ENCODE data around the gene RNF220.

DNA sequence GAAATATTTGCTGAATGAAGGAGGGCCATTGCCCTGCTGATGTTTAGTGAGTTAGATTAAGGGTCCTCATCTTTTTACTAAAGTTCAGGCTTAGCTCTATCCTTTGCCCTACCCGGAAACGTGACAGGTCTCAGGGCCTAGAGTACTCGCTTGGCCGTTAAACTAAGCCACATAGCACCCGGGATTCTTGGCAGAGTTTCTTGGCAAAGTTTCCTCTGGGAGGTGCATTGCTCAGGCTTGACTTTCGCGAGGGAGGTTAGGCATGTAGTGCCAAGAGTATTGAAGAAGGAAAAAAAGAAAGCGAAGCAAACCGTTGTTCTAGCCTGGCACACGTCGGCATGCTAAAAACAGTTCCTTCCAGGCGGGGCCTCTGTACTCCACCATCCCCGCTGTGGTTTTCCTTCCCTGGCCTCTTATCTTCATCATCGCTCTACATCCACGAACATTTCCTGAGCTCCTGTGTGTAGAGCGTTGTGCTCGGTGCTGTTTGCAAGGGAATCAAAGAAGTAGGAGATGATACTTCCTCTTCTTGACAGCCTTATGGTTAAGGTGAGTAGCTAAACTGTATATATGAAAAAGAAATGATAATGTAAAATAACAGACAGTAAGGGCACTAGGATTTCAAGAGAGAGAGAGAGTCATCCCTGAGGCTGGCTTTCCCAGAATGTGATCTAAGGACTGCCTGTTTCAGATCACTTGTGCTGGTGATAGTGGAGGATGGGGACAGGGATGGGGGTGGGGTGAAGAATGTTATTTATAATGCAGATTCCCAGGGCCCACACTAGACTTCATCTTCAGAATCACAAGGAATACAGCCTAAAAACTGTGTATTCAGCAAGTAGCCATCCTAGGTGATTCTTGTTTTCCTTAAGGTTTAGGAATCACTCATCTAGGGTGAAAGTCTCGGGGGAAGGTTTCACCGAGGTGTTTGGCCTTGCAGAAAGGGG is 18.8 kb downstream of the RNF220 start:
- TF ChIP-seq RARB (CRISPR knock-in tag; IDR thresholded peaks at IDR 0.05) (no peak), ARNTL (CRISPR knock-in tag; IDR thresholded peaks at IDR 0.05; ENCODE audit: borderline replicate concordance, low read depth) (no peak), SNAI2 (CRISPR knock-in tag; IDR thresholded peaks at IDR 0.05) (no peak), GLIS3 (CRISPR knock-in tag; IDR thresholded peaks at IDR 0.05) (no peak), ESRRG (CRISPR knock-in tag; IDR thresholded peaks at IDR 0.05) (no peak), ZFP3 (CRISPR knock-in tag; IDR thresholded peaks at IDR 0.05) (no peak)
- TF ChIP-seq, protein P1, sequence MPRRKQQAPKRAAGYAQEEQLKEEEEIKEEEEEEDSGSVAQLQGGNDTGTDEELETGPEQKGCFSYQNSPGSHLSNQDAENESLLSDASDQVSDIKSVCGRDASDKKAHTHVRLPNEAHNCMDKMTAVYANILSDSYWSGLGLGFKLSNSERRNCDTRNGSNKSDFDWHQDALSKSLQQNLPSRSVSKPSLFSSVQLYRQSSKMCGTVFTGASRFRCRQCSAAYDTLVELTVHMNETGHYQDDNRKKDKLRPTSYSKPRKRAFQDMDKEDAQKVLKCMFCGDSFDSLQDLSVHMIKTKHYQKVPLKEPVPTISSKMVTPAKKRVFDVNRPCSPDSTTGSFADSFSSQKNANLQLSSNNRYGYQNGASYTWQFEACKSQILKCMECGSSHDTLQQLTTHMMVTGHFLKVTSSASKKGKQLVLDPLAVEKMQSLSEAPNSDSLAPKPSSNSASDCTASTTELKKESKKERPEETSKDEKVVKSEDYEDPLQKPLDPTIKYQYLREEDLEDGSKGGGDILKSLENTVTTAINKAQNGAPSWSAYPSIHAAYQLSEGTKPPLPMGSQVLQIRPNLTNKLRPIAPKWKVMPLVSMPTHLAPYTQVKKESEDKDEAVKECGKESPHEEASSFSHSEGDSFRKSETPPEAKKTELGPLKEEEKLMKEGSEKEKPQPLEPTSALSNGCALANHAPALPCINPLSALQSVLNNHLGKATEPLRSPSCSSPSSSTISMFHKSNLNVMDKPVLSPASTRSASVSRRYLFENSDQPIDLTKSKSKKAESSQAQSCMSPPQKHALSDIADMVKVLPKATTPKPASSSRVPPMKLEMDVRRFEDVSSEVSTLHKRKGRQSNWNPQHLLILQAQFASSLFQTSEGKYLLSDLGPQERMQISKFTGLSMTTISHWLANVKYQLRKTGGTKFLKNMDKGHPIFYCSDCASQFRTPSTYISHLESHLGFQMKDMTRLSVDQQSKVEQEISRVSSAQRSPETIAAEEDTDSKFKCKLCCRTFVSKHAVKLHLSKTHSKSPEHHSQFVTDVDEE (CRISPR knock-in tag; IDR thresholded peaks at IDR 0.05): no peak
- TF ChIP-seq, protein P2, sequence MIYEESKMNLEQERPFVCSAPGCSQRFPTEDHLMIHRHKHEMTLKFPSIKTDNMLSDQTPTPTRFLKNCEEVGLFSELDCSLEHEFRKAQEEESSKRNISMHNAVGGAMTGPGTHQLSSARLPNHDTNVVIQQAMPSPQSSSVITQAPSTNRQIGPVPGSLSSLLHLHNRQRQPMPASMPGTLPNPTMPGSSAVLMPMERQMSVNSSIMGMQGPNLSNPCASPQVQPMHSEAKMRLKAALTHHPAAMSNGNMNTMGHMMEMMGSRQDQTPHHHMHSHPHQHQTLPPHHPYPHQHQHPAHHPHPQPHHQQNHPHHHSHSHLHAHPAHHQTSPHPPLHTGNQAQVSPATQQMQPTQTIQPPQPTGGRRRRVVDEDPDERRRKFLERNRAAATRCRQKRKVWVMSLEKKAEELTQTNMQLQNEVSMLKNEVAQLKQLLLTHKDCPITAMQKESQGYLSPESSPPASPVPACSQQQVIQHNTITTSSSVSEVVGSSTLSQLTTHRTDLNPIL (CRISPR knock-in tag; IDR thresholded peaks at IDR 0.05; ENCODE audit: low read depth): no peak
- TF ChIP-seq, protein P3, sequence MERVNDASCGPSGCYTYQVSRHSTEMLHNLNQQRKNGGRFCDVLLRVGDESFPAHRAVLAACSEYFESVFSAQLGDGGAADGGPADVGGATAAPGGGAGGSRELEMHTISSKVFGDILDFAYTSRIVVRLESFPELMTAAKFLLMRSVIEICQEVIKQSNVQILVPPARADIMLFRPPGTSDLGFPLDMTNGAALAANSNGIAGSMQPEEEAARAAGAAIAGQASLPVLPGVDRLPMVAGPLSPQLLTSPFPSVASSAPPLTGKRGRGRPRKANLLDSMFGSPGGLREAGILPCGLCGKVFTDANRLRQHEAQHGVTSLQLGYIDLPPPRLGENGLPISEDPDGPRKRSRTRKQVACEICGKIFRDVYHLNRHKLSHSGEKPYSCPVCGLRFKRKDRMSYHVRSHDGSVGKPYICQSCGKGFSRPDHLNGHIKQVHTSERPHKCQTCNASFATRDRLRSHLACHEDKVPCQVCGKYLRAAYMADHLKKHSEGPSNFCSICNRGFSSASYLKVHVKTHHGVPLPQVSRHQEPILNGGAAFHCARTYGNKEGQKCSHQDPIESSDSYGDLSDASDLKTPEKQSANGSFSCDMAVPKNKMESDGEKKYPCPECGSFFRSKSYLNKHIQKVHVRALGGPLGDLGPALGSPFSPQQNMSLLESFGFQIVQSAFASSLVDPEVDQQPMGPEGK (CRISPR knock-in tag; IDR thresholded peaks at IDR 0.05; ENCODE audit: borderline replicate concordance): no peak
- TF ChIP-seq, protein P4, sequence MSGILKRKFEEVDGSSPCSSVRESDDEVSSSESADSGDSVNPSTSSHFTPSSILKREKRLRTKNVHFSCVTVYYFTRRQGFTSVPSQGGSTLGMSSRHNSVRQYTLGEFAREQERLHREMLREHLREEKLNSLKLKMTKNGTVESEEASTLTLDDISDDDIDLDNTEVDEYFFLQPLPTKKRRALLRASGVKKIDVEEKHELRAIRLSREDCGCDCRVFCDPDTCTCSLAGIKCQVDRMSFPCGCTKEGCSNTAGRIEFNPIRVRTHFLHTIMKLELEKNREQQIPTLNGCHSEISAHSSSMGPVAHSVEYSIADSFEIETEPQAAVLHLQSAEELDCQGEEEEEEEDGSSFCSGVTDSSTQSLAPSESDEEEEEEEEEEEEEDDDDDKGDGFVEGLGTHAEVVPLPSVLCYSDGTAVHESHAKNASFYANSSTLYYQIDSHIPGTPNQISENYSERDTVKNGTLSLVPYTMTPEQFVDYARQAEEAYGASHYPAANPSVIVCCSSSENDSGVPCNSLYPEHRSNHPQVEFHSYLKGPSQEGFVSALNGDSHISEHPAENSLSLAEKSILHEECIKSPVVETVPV (CRISPR knock-in tag; IDR thresholded peaks at IDR 0.05): no peak

All from SK-N-SH treated with all-trans-retinoic acid at 6 μM for 48 hours (cell line).